H9 (cell line): ENCODE data around the gene HIGD2A. TPM values are rescaled to one million over a fixed set of nuclear protein-coding genes. Genes with fewer than 3 reads are reported as not detected.

Experiments used
- DNase-seq: peaks from one replicate; pipeline ENCODE4 v3.0.0-alpha.2; 2017
- H2AFZ ChIP-seq: one replicate; pipeline ENCODE4 v1.6.1; 2013; ENCODE audit warnings: mild to moderate bottlenecking, low read length, control low read depth, moderate library complexity
- H2AK5ac ChIP-seq: 2 replicates; pipeline ENCODE4 v1.6.1; 2013; ENCODE audit warnings: low read length, control low read depth, mixed read lengths; ENCODE audit not compliant: insufficient read length
- H2BK120ac ChIP-seq: one replicate; pipeline ENCODE4 v1.6.1; 2013; ENCODE audit warnings: low read depth, mild to moderate bottlenecking, low read length, control low read depth, inconsistent platforms; ENCODE audit not compliant: poor library complexity, severe bottlenecking
- H2BK12ac ChIP-seq: 2 replicates; pipeline ENCODE4 v1.6.1; 2013; ENCODE audit warnings: low read length, control low read depth, mixed read lengths, low read depth; ENCODE audit not compliant: insufficient read length
- H2BK15ac ChIP-seq: 2 replicates; pipeline ENCODE4 v1.6.1; 2013; ENCODE audit warnings: low read depth, low read length, control low read depth
- H2BK20ac ChIP-seq: one replicate; pipeline ENCODE4 v1.6.1; 2013; ENCODE audit warnings: low read depth, mild to moderate bottlenecking, low read length, control low read depth, inconsistent platforms; ENCODE audit not compliant: poor library complexity, severe bottlenecking
- H2BK5ac ChIP-seq: 2 replicates; pipeline ENCODE4 v1.6.1; 2013; ENCODE audit warnings: low read length, control low read depth, mixed read lengths; ENCODE audit not compliant: insufficient read length
- H3K14ac ChIP-seq: 2 replicates; pipeline ENCODE4 v1.6.1; 2013; ENCODE audit warnings: low read length, control low read depth; ENCODE audit not compliant: insufficient read depth
- H3K18ac ChIP-seq: 2 replicates; pipeline ENCODE4 v1.6.1; 2013; ENCODE audit warnings: low read depth, mild to moderate bottlenecking, mixed read lengths, low read length, control low read depth; ENCODE audit not compliant: insufficient read length
- H3K23ac ChIP-seq: 2 replicates; pipeline ENCODE4 v1.6.1; 2013; ENCODE audit warnings: low read length, control low read depth, mixed read lengths, low read depth; ENCODE audit not compliant: insufficient read length
- H3K23me2 ChIP-seq: 2 replicates; pipeline ENCODE4 v1.6.1; 2013; ENCODE audit warnings: low read depth, mild to moderate bottlenecking, mixed read lengths, low read length, control low read depth; ENCODE audit not compliant: insufficient read length, poor library complexity, severe bottlenecking
- H3K27ac ChIP-seq: 2 replicates; pipeline ENCODE4 v1.5.1; 2013; ENCODE audit warnings: low read length, control low read depth, mixed read lengths, low read depth; ENCODE audit not compliant: insufficient read length
- H3K27me3 ChIP-seq: 2 replicates; pipeline ENCODE4 v1.6.1; 2013; ENCODE audit warnings: low read length, control low read depth, inconsistent platforms; ENCODE audit not compliant: insufficient read depth
- H3K4ac ChIP-seq: 2 replicates; pipeline ENCODE4 v1.6.1; 2013; ENCODE audit warnings: low read depth, mild to moderate bottlenecking, control low read depth, inconsistent platforms, low read length, moderate library complexity
- H3K4me1 ChIP-seq: 2 replicates; pipeline ENCODE4 v1.6.1; 2013; ENCODE audit warnings: low read length, control low read depth, inconsistent platforms; ENCODE audit not compliant: insufficient read depth
- H3K4me2 ChIP-seq: 2 replicates; pipeline ENCODE4 v1.6.1; 2013; ENCODE audit warnings: low read length, control low read depth, mixed read lengths; ENCODE audit not compliant: insufficient read length, insufficient read depth
- H3K56ac ChIP-seq: 2 replicates; pipeline ENCODE4 v1.6.1; 2013; ENCODE audit warnings: low read depth, mild to moderate bottlenecking, mixed read lengths, low read length, control low read depth; ENCODE audit not compliant: insufficient read length
- H3K79me1 ChIP-seq: 2 replicates; pipeline ENCODE4 v1.6.1; 2013; ENCODE audit warnings: low read depth, mild to moderate bottlenecking, moderate library complexity, low read length, control low read depth, inconsistent platforms; ENCODE audit not compliant: insufficient read depth, poor library complexity, severe bottlenecking
- H3K79me2 ChIP-seq: 2 replicates; pipeline ENCODE4 v1.6.1; 2013; ENCODE audit warnings: low read length, control low read depth, inconsistent platforms; ENCODE audit not compliant: insufficient read depth
- H3K9ac ChIP-seq: 2 replicates; pipeline ENCODE4 v1.6.1; 2013; ENCODE audit warnings: low read length, control low read depth, mixed read lengths; ENCODE audit not compliant: insufficient read length; ENCODE audit errors: extremely low read depth
- H3K9me3 ChIP-seq: one replicate; pipeline ENCODE4 v1.6.1; 2013; ENCODE audit warnings: low read depth, low read length, inconsistent platforms; ENCODE audit not compliant: control insufficient read depth
- H3T11ph ChIP-seq: one replicate; pipeline ENCODE4 v1.6.1; 2013; ENCODE audit warnings: mild to moderate bottlenecking, low read length, control low read depth, inconsistent platforms
- H4K20me1 ChIP-seq: one replicate; pipeline ENCODE4 v1.6.1; 2013; ENCODE audit not compliant: control insufficient read depth, insufficient read length, insufficient read depth
- H4K5ac ChIP-seq: 2 replicates; pipeline ENCODE4 v1.6.1; 2013; ENCODE audit warnings: low read depth, mild to moderate bottlenecking, mixed read lengths, low read length, control low read depth; ENCODE audit not compliant: insufficient read length
- H4K8ac ChIP-seq: replicated peaks from 2 replicates; pipeline ENCODE4 v1.6.1; 2013; ENCODE audit warnings: low read length, control low read depth, mixed read lengths, low read depth; ENCODE audit not compliant: insufficient read length
- H4K91ac ChIP-seq: 2 replicates; pipeline ENCODE4 v1.6.1; 2013; ENCODE audit warnings: low read depth, mild to moderate bottlenecking, moderate library complexity, mixed read lengths, low read length, control low read depth; ENCODE audit not compliant: insufficient read length
- H3K27ac Mint-ChIP-seq, 3 experiments: 2 replicates in 2 of 3; 3 replicates in 1 of 3; pipeline ENCODE4 v1.8.0; 2020 to 2021; ENCODE audit warnings: mixed read lengths in 3 of 3, mild to moderate bottlenecking in 1 of 3, moderate library complexity in 1 of 3
- H3K27me3 Mint-ChIP-seq: 2 replicates; pipeline ENCODE4 v1.8.0; 2021; ENCODE audit warnings: low read depth, mild to moderate bottlenecking, moderate library complexity, mixed read lengths
- H3K36me3 Mint-ChIP-seq, 3 experiments: 2 replicates in 2 of 3; 3 replicates in 1 of 3; pipeline ENCODE4 v1.8.0; 2020 to 2021; ENCODE audit warnings: low read depth in 3 of 3, mixed read lengths in 3 of 3; ENCODE audit not compliant: insufficient read depth in 1 of 3
- H3K4me1 Mint-ChIP-seq, 2 experiments: 2 replicates each; pipeline ENCODE4 v1.8.0; 2020; ENCODE audit warnings: mixed read lengths in 2 of 2
- H3K4me3 Mint-ChIP-seq, 2 experiments: 2 replicates in 1 of 2; 3 replicates in 1 of 2; pipeline ENCODE4 v1.8.0; 2020 to 2021; ENCODE audit warnings: mild to moderate bottlenecking in 2 of 2, mixed read lengths in 2 of 2, moderate library complexity in 1 of 2
- H3K9me3 Mint-ChIP-seq, 2 experiments: 2 replicates in 1 of 2; 3 replicates in 1 of 2; pipeline ENCODE4 v1.8.0; 2020; ENCODE audit warnings: mild to moderate bottlenecking in 2 of 2, mixed read lengths in 2 of 2, moderate library complexity in 1 of 2
- WGBS: extraction: QIAGEN DNeasy Blood & Tissue Kit; methylation state at CpG from one replicate; pipeline ENCODE4 v1.1.7; 2013; ENCODE audit warnings: missing lambda C conversion rate, low lambda C conversion rate, mixed read lengths; ENCODE audit not compliant: insufficient read length; ENCODE audit errors: extremely low coverage; 5-methylcytosine and 5-hydroxymethylcytosine counted together
- microRNA-seq: library from miRNA; unstranded; fragments of <30 nt; microRNA quantifications from one replicate; pipeline ENCODE4, GENCODE V29; 2020; ENCODE audit warnings: borderline microRNAs expressed
- total RNA-seq: library from RNA; stranded (reverse); gene quantifications from 2 replicates; pipeline ENCODE4 v1.2.1, GENCODE V29; 2021
- TF ChIP-seq, protein P1 (sequence below): fragments of 200-600 bp; sonication (generic); conservative IDR thresholded peaks from 3 replicates; pipeline ENCODE4 v1.8.0; 2021; ENCODE audit warnings: antibody characterized with exemption, mild to moderate bottlenecking

HIGD2A gene
- total RNA-seq, 1 experiment from 2014 or later: 92.3 TPM

DNA sequence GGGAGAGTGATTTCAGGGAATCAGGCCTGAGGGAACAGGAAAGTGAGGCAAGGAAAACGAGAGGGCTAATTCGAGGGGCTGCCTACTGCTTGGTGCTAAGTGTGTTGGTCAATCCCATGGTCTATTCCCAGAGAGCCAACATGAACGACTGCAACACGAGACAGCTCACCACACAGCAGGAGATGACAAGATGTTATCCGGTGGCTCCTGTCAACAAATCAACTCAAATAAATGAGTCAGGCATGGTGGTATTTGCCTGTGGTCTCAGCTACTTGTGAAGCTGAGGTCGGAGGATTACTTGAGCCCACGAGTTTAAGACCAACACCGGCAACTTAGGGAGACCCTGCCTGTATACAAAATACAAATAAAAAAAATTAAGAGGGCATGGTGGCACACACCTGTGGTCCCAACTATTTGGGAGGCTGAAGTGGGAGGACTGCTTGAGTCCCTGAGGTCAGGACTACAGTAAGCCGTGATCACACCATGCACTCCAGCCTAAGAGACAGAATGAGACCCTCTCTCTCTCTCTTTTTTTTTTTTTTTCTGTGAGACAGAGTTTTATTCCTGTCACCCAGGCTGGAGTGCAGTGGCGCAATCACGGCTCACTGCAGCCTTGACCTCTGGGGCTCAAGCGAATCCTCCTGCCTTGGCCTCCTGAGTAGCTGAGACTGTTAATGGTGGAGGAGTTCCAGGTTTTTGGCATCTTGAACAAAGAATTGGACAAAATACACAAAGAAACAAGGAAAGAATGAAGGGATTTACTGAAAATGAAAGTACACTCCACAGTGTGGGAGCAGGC, 50.6 kb downstream of the HIGD2A start:
- Histone ChIP-seq H2BK15ac (no peak overlapping the region), H3K79me2 (no peaks in the 10 kb centered on the region), H4K20me1 (no peaks in the 10 kb centered on the region), H3K9me3 (no peaks in the 10 kb centered on the region), H3K18ac (no peak overlapping the region), H3K4me1 (peaks cover 6% of the 10 kb centered on the region; the same call in 1 of the 2 replicates), H2BK5ac (no peak overlapping the region), H3K27ac (no peak overlapping the region), H2BK20ac (no peak overlapping the region), H3K56ac (no peak overlapping the region), H3K27me3 (no peaks in the 10 kb centered on the region), H3T11ph (no peak overlapping the region), H3K23ac (no peak overlapping the region), H3K14ac (no peak overlapping the region), H2AK5ac (no peak overlapping the region), H2BK12ac (no peak overlapping the region), H4K5ac (no peak overlapping the region), H3K4ac (no peak overlapping the region), H4K91ac (no peak overlapping the region), H4K8ac (no peak overlapping the region), H3K9ac (no peak overlapping the region), H3K4me2 (no peak overlapping the region), H3K79me1 (no peaks in the 10 kb centered on the region), H2AFZ (no peak overlapping the region), H2BK120ac (no peak overlapping the region), H3K23me2 (no peaks in the 10 kb centered on the region)
- no peaks in the 10 kb centered on the region; a peak in 2 of 7 replicates for H3K36me3 Mint-ChIP-seq
- no CpG with 5 or more reads among the region's 12 CpGs for WGBS
- no peak overlapping the region for H3K27ac Mint-ChIP-seq
- no peak for DNase-seq
- peaks cover 7% of the 10 kb centered on the region for H3K27me3 Mint-ChIP-seq
- peaks cover 4% of the 10 kb centered on the region in 2 experiments; a peak in 3 of 5 replicates for H3K9me3 Mint-ChIP-seq
- peaks cover 16 to 22% of the 10 kb centered on the region in 2 experiments for H3K4me1 Mint-ChIP-seq
- H3K4me3 Mint-ChIP-seq: no peak overlapping the region
- TF ChIP-seq, protein P1, sequence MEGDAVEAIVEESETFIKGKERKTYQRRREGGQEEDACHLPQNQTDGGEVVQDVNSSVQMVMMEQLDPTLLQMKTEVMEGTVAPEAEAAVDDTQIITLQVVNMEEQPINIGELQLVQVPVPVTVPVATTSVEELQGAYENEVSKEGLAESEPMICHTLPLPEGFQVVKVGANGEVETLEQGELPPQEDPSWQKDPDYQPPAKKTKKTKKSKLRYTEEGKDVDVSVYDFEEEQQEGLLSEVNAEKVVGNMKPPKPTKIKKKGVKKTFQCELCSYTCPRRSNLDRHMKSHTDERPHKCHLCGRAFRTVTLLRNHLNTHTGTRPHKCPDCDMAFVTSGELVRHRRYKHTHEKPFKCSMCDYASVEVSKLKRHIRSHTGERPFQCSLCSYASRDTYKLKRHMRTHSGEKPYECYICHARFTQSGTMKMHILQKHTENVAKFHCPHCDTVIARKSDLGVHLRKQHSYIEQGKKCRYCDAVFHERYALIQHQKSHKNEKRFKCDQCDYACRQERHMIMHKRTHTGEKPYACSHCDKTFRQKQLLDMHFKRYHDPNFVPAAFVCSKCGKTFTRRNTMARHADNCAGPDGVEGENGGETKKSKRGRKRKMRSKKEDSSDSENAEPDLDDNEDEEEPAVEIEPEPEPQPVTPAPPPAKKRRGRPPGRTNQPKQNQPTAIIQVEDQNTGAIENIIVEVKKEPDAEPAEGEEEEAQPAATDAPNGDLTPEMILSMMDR: no peak

Small RNA genes within 50 kb of the gene (microRNA-seq; reads per million reads assigned to microRNA genes)
- not detected for gene MIR1271

Other genes starting within 250 kb of the HIGD2A start
- gene SIMC1, start 150.3 kb upstream of the HIGD2A start, total RNA-seq: 16.2 and 17.7 TPM in 2 replicates
- 128 and 136 TPM in 2 replicates for gene KIAA1191, start 27.0 kb upstream of the HIGD2A start, total RNA-seq
- 7.9 and 9.6 TPM in 2 replicates for gene ARL10, start 23.3 kb upstream of the HIGD2A start, total RNA-seq
- 104 and 114 TPM in 2 replicates for gene NOP16, start 153 bp upstream of the HIGD2A start, total RNA-seq
- gene CLTB, start 27.8 kb downstream of the HIGD2A start, total RNA-seq: 31.6 and 34.5 TPM in 2 replicates
- gene FAF2, start 59.6 kb downstream of the HIGD2A start, total RNA-seq: 42.4 and 44.4 TPM in 2 replicates
- 172 and 175 TPM in 2 replicates for gene RNF44, start 148.7 kb downstream of the HIGD2A start, total RNA-seq
- gene CDHR2, start 160.6 kb downstream of the HIGD2A start, total RNA-seq: 0.90 TPM in 2 replicates
- 10.8 and 12.1 TPM in 2 replicates for gene GPRIN1, start 221.4 kb downstream of the HIGD2A start, total RNA-seq
- 3.5 and 4.2 TPM in 2 replicates for gene SNCB, start 241.8 kb downstream of the HIGD2A start, total RNA-seq
- gene EIF4E1B, start 241.9 kb downstream of the HIGD2A start, total RNA-seq: 1.3 and 1.8 TPM in 2 replicates